HG03159 (cell line): ENCODE results near the gene CPXM2.

Source experiments
- ATAC-seq: cut with Tn5 transposase; IDR thresholded peaks from one replicate; pipeline ENCODE4 v1.9.1; 2021; ENCODE audit warnings: mild to moderate bottlenecking, moderate library complexity; ENCODE audit not compliant: unreplicated experiment

Gene CPXM2

DNA sequence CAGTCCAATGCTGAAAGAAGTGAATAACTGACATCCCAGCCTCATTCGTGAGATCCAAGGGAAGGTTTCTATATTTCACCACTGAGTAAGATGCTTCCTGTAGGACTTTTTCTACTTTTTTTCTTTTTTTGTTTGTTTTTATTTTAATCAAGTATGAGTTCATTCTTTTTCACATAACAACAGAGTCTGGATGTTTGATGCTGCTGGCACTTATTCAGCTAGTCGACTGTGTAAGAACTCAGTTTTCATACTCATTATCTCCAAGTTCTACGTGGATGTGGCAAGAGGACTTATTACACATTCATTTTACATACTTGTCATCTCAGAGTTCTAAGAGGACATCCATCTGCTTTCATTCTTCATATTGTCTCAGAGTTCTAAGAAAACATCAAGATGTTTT is 86.9 kb downstream of the CPXM2 start:
- ATAC-seq: no peak

GRCh38 chr10:123800821-123801220 is 90.8 kb downstream of the CPXM2 start:
- ATAC-seq: no peak

DNA sequence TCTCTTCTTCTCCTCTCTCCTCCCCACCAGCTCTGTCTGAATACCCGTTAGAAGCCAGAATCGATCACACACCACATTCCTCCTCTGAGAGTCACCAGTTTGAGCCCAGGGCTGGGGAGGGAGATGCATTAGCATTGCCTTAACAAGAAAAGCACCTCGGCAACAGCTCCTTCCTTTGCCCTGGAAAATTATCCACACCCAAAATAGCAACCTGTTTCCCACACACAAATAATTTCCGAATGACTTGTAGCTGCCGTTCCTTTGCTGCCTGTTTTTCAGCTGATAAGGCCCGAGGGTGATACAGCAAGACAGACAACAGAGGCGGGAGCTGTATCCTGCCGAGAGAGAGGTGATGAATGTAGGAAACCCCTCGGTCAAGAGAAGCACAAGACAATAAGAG is 91.3 kb downstream of the CPXM2 start:
- no peak for ATAC-seq

- no peak for ATAC-seq
Measured at GRCh38 chr10:123798856-123799255, 92.8 kb downstream of the CPXM2 start.

DNA sequence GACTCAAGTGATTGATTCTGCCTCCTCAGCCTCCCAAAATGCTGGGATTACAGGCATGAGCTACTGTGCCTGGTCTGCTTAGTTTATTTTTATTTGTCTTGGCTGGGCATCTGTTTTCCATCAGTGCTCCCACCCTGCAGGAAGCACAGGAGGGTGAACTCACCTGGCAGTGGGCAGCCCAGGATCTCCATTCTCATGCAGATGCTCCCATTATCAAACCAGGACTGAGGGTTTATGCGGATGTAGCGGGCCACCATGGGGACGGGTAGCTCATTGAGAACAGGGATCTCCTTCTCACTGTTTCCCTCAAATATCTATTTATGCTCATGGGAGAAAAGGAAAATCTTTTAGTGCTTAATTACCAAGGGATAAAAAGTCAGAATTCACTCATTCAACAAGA is 93.8 kb downstream of the CPXM2 start:
- ATAC-seq: no peak

- no peak for ATAC-seq
Measured at GRCh38 chr10:123796736-123797135, 94.9 kb downstream of the CPXM2 start.

- ATAC-seq: no peak
Measured at GRCh38 chr10:123795846-123796590, 95.6 kb downstream of the CPXM2 start.

DNA sequence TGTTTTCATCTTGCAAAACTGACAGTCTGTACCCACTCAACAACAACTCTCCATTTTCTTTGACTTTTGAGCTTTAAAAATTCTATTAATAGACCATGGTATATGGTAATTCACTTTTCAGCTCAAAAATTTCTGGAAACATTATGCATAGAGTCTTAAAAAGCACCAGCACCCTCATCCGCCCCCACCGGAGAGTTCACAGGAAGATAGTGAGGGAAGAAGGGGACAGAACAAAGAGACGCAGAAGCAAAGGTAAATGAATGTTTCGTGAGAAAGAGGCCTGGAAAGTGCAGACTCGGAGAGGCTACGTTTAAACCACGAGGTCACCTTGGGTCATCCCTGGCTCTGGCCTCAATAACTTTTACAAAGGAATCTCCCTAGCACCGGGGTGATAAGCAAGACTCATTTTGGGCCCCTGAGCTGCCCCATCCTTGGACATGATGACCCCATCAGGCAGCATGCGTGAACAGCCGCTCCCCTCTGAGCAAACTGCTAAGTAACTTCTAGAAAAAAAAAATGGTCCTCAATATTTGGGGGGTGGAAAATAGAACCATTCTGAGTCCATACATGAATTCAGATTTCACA is 96.3 kb downstream of the CPXM2 start:
- no peak for ATAC-seq

GRCh38 chr10:123792248-123792978 is 99.2 kb downstream of the CPXM2 start:
- ATAC-seq: no peak

GRCh38 chr10:123790132-123790885 is 101.3 kb downstream of the CPXM2 start:
- ATAC-seq: no peak

DNA sequence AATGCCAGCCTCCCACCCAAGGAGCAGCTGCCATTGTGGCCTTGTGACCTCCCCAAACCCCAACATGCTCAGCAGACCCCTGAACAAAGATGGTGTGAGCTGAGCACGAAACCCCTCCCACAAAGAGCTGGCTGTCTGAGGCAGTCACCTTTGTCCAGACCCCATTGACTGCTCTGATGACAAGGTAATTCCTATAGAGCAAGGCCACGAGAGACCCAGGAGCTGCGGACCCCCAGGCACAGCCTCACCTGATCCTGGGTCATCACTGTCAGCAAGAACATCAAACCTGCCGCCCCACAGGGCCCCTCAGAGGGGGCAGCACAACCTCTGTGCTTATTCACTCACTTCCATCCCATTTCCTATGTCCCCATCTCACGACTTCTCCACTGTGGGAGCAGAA is 102.6 kb downstream of the CPXM2 start:
- no peak for ATAC-seq

GRCh38 chr10:123787566-123787965 is 104.0 kb downstream of the CPXM2 start:
- no peak for ATAC-seq

GRCh38 chr10:123786896-123787295 is 104.7 kb downstream of the CPXM2 start:
- no peak for ATAC-seq

DNA sequence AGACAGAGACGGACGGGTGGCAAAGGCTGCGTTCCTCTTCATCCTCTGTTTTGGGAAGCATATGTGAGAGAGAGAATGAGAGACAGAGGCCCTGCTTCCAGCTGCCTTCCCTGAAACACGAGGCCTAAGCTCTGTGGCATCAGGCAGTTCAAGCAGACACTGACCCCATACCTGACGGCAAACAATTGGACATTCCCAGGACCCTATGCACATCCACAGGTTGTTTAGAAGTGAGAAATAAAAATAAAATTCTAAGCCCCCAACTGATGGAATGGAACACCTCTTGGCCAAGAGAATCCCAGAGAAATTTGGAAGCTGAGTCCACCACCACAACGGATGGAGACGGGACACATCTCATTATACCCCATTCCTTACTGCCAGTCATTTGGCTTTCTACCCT is 105.3 kb downstream of the CPXM2 start:
- ATAC-seq: no peak

GRCh38 chr10:123784646-123785045 is 107.0 kb downstream of the CPXM2 start:
- ATAC-seq: no peak

DNA sequence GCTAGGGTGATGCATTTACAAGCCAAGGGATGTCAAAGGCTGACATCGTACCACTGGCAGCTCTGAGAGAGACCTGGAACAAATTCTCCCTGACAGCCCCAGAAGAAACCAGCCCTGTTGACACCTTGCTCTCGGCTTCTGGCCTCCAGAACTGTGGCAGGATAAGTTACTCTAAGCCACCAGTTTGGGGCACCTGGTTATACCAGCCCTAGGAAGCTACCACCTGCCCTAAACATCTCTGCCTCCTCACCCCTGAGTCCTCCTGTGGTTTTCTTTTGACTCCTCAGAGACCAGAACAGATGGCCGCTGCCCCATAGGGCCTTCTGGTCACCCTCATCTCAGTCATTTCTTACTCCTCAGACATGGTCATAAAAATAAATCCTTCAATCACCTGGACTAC is 107.4 kb downstream of the CPXM2 start:
- ATAC-seq: no peak

DNA sequence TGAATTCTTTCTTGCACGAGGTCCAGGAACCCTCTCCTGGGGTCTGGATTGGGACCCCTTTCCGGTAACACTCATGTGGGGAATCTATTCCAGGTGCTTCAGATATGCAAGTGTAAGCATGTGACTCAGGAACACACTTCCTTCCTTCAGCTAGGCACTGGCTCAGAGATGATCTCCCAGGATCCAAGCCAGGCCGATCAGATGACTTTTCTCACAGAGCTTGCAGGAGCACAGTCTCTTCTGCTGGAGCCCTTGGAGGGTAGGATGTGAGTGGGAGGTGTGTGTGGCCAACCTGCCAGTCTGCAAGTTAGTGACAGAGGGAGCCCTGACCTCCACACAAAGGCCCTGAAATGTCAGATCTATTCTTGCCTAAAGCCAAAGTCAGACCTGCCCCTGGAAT is 108.3 kb downstream of the CPXM2 start:
- no peak for ATAC-seq

- no peak for ATAC-seq
Measured at GRCh38 chr10:123782549-123782948, 109.1 kb downstream of the CPXM2 start.

DNA sequence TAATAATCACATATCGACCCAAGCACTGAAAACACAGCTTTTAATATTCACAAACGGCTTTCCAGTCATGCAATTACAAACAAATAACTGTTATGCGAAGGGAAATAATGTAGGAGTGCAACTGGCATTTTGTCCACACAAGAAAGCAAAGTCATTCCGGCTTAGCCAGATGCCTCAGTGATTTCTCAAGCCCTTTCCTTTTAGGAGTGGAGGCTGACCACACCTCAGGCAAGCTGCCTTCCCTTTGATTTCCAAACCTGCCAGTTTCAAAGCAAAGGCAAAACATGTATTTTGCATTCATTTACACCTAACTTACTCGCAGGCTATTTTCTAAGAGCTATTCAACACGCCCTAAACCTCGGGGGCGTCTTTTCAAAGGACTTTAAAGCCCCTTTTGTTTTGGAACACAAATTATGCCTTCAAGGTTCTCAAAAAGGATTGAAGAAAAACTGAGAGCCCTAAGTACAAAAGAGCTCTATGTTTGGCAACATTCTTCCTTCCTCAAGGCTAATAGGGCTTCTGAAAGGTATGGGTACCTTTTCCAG is 109.6 kb downstream of the CPXM2 start:
- no peak for ATAC-seq

- no peak for ATAC-seq
Measured at GRCh38 chr10:123781324-123781900, 110.2 kb downstream of the CPXM2 start.
